GM18498 (cell line): ENCODE data around the gene KLF6.
A peak's percentile ranks its signal among the peaks of the same experiment; 100 is the strongest.

Experiments used
- ATAC-seq: cut with Tn5 transposase; IDR thresholded peaks from one replicate; pipeline ENCODE4 v1.9.1; 2021; ENCODE audit warnings: mild to moderate bottlenecking, moderate library complexity; ENCODE audit not compliant: unreplicated experiment

Gene KLF6

GRCh38 chr10:3784510-3785250 lies at the start of gene KLF6:
Gene KLF6, minus strand, starts transcription at chr10:3785209. Its CDS starts 195 bp downstream, at chr10:3785014.
- peak; percentile 7 for ATAC-seq

- ATAC-seq: no peak
Measured at GRCh38 chr10:3834404-3834803, 49.4 kb upstream of the KLF6 start.

GRCh38 chr10:3833046-3833445 lies 48.0 kb upstream of the KLF6 start:
- no peak for ATAC-seq

GRCh38 chr10:3832022-3832786 lies 47.2 kb upstream of the KLF6 start:
- peak; percentile 48 for ATAC-seq

GRCh38 chr10:3831608-3832007 lies 46.6 kb upstream of the KLF6 start:
- no peak for ATAC-seq

GRCh38 chr10:3830946-3831345 lies 45.9 kb upstream of the KLF6 start:
- ATAC-seq: no peak

GRCh38 chr10:3829156-3830050 lies 44.4 kb upstream of the KLF6 start:
- no peak for ATAC-seq

- ATAC-seq: no peak
Measured at GRCh38 chr10:3828404-3829155, 43.6 kb upstream of the KLF6 start.

GRCh38 chr10:3827768-3828403 lies 42.9 kb upstream of the KLF6 start:
- no peak for ATAC-seq

GRCh38 chr10:3827266-3827665 lies 42.3 kb upstream of the KLF6 start:
- no peak for ATAC-seq

GRCh38 chr10:3825862-3826351 lies 40.9 kb upstream of the KLF6 start:
- no peak for ATAC-seq

- no peak for ATAC-seq
Measured at GRCh38 chr10:3825244-3825643, 40.2 kb upstream of the KLF6 start.

GRCh38 chr10:3822541-3823330 lies 37.7 kb upstream of the KLF6 start:
- no peak for ATAC-seq

GRCh38 chr10:3820255-3820654 lies 35.2 kb upstream of the KLF6 start:
- no peak for ATAC-seq

GRCh38 chr10:3816995-3817394 lies 32.0 kb upstream of the KLF6 start:
- ATAC-seq: no peak

GRCh38 chr10:3814838-3815220 lies 29.8 kb upstream of the KLF6 start:
- ATAC-seq: no peak

GRCh38 chr10:3813986-3814837 lies 29.2 kb upstream of the KLF6 start:
- ATAC-seq: no peak

- no peak for ATAC-seq
Measured at GRCh38 chr10:3813267-3813666, 28.3 kb upstream of the KLF6 start.
